GM23248 (cell line): ENCODE data around the gene TP53.

Experiments used
- EZH2 ChIP-seq: fragments of 200-600 bp; sonication (generic); IDR thresholded peaks from 2 replicates; pipeline ENCODE4 v1.6.1; 2018; ENCODE audit warnings: antibody characterized with exemption, mild to moderate bottlenecking; ENCODE audit not compliant: insufficient read depth, poor library complexity, severe bottlenecking
- EZH2phosphoT487 ChIP-seq: fragments of 200-600 bp; sonication (generic); IDR thresholded peaks from 2 replicates; pipeline ENCODE4 v1.6.1; 2018; ENCODE audit warnings: antibody characterized with exemption, moderate library complexity, mild to moderate bottlenecking, low read depth; ENCODE audit not compliant: insufficient read depth

GRCh38 chr17:7618608-7619007 is 68.7 kb downstream of the TP53 start:
- TF ChIP-seq EZH2phosphoT487 (no peak), EZH2 (no peak)
